HepG2 (cell line): ENCODE results near the gene KCNF1. TPM values are rescaled to one million over a fixed set of nuclear protein-coding genes. Genes with fewer than 3 reads are reported as not detected.
A peak's percentile ranks its signal among the peaks of the same experiment; 100 is the strongest.

Experiments
- BCL6 ChIP-seq: IDR thresholded peaks from 2 replicates; pipeline ENCODE4 v1.6.1; 2016; ENCODE audit warnings: missing genetic modification reagents, missing compliant biosample characterization
- EP300 ChIP-seq, 3 experiments: sonication (generic) in 1 of 3; formaldehyde crosslinking in 1 of 3; IDR thresholded peaks; 2 replicates each; pipeline versions ENCODE4 v1.5.1 to v1.6.1; 2011 to 2020; ENCODE audit warnings: low read depth in 2 of 3, low read length in 2 of 3, borderline replicate concordance in 1 of 3, improper control_type of control experiment in 1 of 3, mild to moderate bottlenecking in 1 of 3, missing genetic modification reagents in 1 of 3, moderate library complexity in 1 of 3
- EZH2 ChIP-seq: conservative IDR thresholded peaks from 2 replicates; pipeline ENCODE4 v1.6.1; 2012; ENCODE audit warnings: mild to moderate bottlenecking, low read depth, low read length, moderate library complexity
- FLYWCH1 ChIP-seq: sonication (generic); formaldehyde crosslinking; IDR thresholded peaks from 2 replicates; pipeline ENCODE4 v1.8.1; 2023; ENCODE audit warnings: mild to moderate bottlenecking, missing genetic modification reagents
- FOXJ3 ChIP-seq: sonication (generic); formaldehyde crosslinking; IDR thresholded peaks from 2 replicates; pipeline ENCODE4 v1.4.0; 2020; ENCODE audit warnings: missing genetic modification reagents, mild to moderate bottlenecking, borderline replicate concordance
- HNRNPLL ChIP-seq: fragments of 200-400 bp; formaldehyde crosslinking; IDR thresholded peaks from 2 replicates; pipeline ENCODE4 v1.6.1; 2017; ENCODE audit warnings: mild to moderate bottlenecking, low read depth, low read length; ENCODE audit not compliant: poor library complexity, severe bottlenecking
- HOXA7 ChIP-seq: sonication (generic); formaldehyde crosslinking; IDR thresholded peaks from 2 replicates; pipeline ENCODE4 v1.8.1; 2022; ENCODE audit warnings: mild to moderate bottlenecking, missing genetic modification reagents, moderate library complexity
- KLF16 ChIP-seq, 2 experiments: sonication (generic) in 1 of 2; formaldehyde crosslinking in 1 of 2; IDR thresholded peaks; 2 replicates each; pipeline versions ENCODE4 v1.6.1 to v1.8.0; 2016 to 2023; ENCODE audit warnings: missing genetic modification reagents in 2 of 2, missing compliant biosample characterization in 1 of 2
- LCORL ChIP-seq, 2 experiments: fragments of 450-650 bp in 1 of 2; sonication (generic) in 1 of 2; formaldehyde crosslinking in 1 of 2; IDR thresholded peaks; 2 replicates each; pipeline versions ENCODE4 v1.5.0 to v1.6.1; 2017 to 2020; ENCODE audit warnings: antibody characterized with exemption in 1 of 2, missing genetic modification reagents in 1 of 2
- MBD4 ChIP-seq: IDR thresholded peaks from 2 replicates; pipeline ENCODE4 v1.6.1; 2012; ENCODE audit warnings: low read length, inconsistent platforms, borderline replicate concordance
- MEF2D ChIP-seq: sonication (generic); formaldehyde crosslinking; IDR thresholded peaks from 2 replicates; pipeline ENCODE4 v1.5.1; 2020; ENCODE audit warnings: mild to moderate bottlenecking, missing genetic modification reagents
- MLLT10 ChIP-seq: sonication (generic); formaldehyde crosslinking; IDR thresholded peaks from 2 replicates; pipeline ENCODE4 v1.4.0; 2020; ENCODE audit warnings: missing genetic modification reagents
- PITX1 ChIP-seq: sonication (generic); formaldehyde crosslinking; IDR thresholded peaks from 2 replicates; pipeline ENCODE4 v1.5.1; 2020; ENCODE audit warnings: mild to moderate bottlenecking, missing genetic modification reagents
- RAD51 ChIP-seq: fragments of 450-650 bp; IDR thresholded peaks from 2 replicates; pipeline ENCODE4 v1.6.1; 2016; ENCODE audit warnings: borderline replicate concordance
- RCOR2 ChIP-seq: IDR thresholded peaks from 2 replicates; pipeline ENCODE4 v1.6.1; 2016; ENCODE audit warnings: missing biosample characterization, missing genetic modification reagents
- XBP1 ChIP-seq: sonication (generic); formaldehyde crosslinking; IDR thresholded peaks from 2 replicates; pipeline ENCODE4 v1.5.0; 2020; ENCODE audit warnings: missing genetic modification reagents
- ZNF326 ChIP-seq: sonication (generic); formaldehyde crosslinking; IDR thresholded peaks from 2 replicates; pipeline ENCODE4 v1.4.0; 2020; ENCODE audit warnings: missing genetic modification reagents, borderline replicate concordance
- ZNF34 ChIP-seq: sonication (generic); formaldehyde crosslinking; IDR thresholded peaks from 2 replicates; pipeline ENCODE4 v1.4.0; 2020; ENCODE audit warnings: mild to moderate bottlenecking, missing genetic modification reagents, borderline replicate concordance
- ZNF616 ChIP-seq: sonication (generic); formaldehyde crosslinking; IDR thresholded peaks from 2 replicates; pipeline ENCODE4 v1.5.0; 2020; ENCODE audit warnings: low read depth, mild to moderate bottlenecking, missing genetic modification reagents
- ZNF644 ChIP-seq: IDR thresholded peaks from 2 replicates; pipeline ENCODE4 v1.6.1; 2016; ENCODE audit warnings: low read depth
- ZNF660 ChIP-seq: sonication (generic); formaldehyde crosslinking; IDR thresholded peaks from 2 replicates; pipeline ENCODE4 v1.5.1; 2020; ENCODE audit warnings: mild to moderate bottlenecking, low read depth, missing genetic modification reagents, borderline replicate concordance
- ZSCAN12 ChIP-seq: sonication (generic); formaldehyde crosslinking; IDR thresholded peaks from 2 replicates; pipeline ENCODE4 v1.9.0; 2021; ENCODE audit warnings: mild to moderate bottlenecking, missing genetic modification reagents
- polyA plus RNA-seq, 8 experiments: library from polyadenylated mRNA; depleted of rRNA in 3 of 8; stranded (reverse) in 7 of 8; unstranded in 1 of 8; fragments of >200 nt; fragmentation: Illumina TruSeq in 4 of 8; extraction: Trizol in 4 of 8; gene quantifications; 2 replicates each; pipeline versions ENCODE4 v1.2.1 to v1.2.3, GENCODE V29; 2011 to 2016; ENCODE audit warnings: low read depth in 4 of 8, missing spikeins in 1 of 8, mixed read lengths in 1 of 8; ENCODE audit not compliant: insufficient read depth in 1 of 8
- total RNA-seq, 5 experiments: library from RNA; depleted of rRNA; stranded (reverse); fragments of >200 nt; fragmentation: Illumina TruSeq; extraction: Trizol; gene quantifications; 2 replicates each; pipeline ENCODE4 v1.2.3, GENCODE V29; 2016; ENCODE audit warnings: low read depth in 1 of 5
- TF ChIP-seq, protein P1 (sequence below): sonication (generic); formaldehyde crosslinking; IDR thresholded peaks from 2 replicates; pipeline ENCODE4 v1.4.0; 2020; ENCODE audit warnings: mild to moderate bottlenecking, missing genetic modification reagents
- TF ChIP-seq, protein P2 (sequence below): sonication (generic); formaldehyde crosslinking; conservative IDR thresholded peaks from 2 replicates; pipeline ENCODE4 v1.8.0; 2022; ENCODE audit warnings: mild to moderate bottlenecking, moderate library complexity, missing genetic modification reagents
- TF ChIP-seq, protein P3 (sequence below), 2 experiments: sonication (generic) in 1 of 2; formaldehyde crosslinking in 1 of 2; IDR thresholded peaks; 2 replicates each; pipeline versions ENCODE4 v1.4.0 to v1.6.1; 2018 to 2020; ENCODE audit warnings: missing genetic modification reagents in 2 of 2, borderline replicate concordance in 1 of 2, low read depth in 1 of 2, mild to moderate bottlenecking in 1 of 2, missing biosample characterization in 1 of 2

The KCNF1 gene
- total and polyA plus RNA-seq, 2 of the 13 experiments (the other 11 are each of a cell fraction or from before 2014, with no cell fraction given), result 0.09 to 0.12 TPM

DNA sequence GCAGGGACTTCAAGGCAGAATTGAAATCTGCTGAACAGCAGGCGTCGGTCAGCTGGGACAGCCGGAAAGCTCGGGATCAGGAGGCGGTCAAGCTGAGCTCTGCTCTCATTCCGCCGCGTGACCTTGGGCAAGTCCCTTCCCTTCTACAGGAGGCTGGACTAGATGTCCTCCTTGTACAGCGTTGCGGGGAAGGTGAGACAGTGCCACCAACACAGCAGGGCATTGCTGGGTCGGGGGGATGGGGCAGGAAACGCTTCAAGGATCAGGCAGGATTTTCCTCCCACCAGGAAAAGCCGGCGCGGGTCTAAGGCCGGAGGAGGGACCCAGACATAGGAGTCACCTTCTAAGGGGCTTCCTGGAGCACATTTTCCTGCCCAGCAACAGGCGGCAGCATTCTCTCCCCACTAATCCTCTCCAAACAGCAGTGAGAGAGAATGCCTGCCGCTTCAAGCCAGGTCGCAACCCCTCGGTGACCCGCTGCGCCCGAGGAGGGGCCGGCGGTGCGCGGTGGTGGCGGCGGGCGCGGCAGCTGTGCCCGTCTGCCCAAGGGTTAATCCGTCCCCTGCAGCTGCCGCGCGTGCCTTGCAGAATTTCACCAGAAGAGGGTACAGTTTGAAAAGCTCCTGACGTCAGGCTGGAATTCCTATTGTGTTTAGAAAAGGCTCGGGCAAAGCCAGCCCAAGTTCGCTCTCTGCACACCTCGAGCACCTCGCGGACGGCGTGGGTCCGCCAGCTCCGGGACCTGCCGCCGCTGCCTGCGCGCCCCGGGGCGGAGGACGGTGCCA is at the start of gene KCNF1 (continued):
- TF ChIP-seq, protein P1, sequence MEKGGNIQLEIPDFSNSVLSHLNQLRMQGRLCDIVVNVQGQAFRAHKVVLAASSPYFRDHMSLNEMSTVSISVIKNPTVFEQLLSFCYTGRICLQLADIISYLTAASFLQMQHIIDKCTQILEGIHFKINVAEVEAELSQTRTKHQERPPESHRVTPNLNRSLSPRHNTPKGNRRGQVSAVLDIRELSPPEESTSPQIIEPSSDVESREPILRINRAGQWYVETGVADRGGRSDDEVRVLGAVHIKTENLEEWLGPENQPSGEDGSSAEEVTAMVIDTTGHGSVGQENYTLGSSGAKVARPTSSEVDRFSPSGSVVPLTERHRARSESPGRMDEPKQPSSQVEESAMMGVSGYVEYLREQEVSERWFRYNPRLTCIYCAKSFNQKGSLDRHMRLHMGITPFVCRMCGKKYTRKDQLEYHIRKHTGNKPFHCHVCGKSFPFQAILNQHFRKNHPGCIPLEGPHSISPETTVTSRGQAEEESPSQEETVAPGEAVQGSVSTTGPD (CRISPR knock-in tag), result no peak
- TF ChIP-seq KLF16 (CRISPR knock-in tag; IDR thresholded peaks at IDR 0.05) (no peak), HNRNPLL (peak; percentile 47), XBP1 (CRISPR knock-in tag) (no peak), MEF2D (CRISPR knock-in tag) (no peak), ZNF660 (CRISPR knock-in tag) (no peak), EP300 (IDR thresholded peaks at IDR 0.05; ENCODE audit: low read depth in 2 of 2, low read length in 2 of 2) (no peak), EP300 (CRISPR knock-in tag; IDR thresholded peaks at IDR 0.05; ENCODE audit: borderline replicate concordance) (no peak), BCL6 (CRISPR knock-in tag) (peak; percentile 6; the same call in 1 of the 2 replicates), ZNF34 (no peak), FLYWCH1 (CRISPR knock-in tag) (no peak), EZH2 (peak; percentile 88), ZNF616 (CRISPR knock-in tag) (no peak), RCOR2 (no peak), FOXJ3 (CRISPR knock-in tag) (no peak), MLLT10 (no peak), PITX1 (CRISPR knock-in tag) (peak; percentile 49), ZNF644 (CRISPR knock-in tag) (no peak), HOXA7 (CRISPR knock-in tag) (no peak), LCORL (IDR thresholded peaks at IDR 0.05) (no peak), LCORL (CRISPR knock-in tag; IDR thresholded peaks at IDR 0.05) (no peak), MBD4 (no peak), ZSCAN12 (CRISPR knock-in tag) (no peak), RAD51 (no peak), ZNF326 (CRISPR knock-in tag) (no peak)
- TF ChIP-seq, protein P2, sequence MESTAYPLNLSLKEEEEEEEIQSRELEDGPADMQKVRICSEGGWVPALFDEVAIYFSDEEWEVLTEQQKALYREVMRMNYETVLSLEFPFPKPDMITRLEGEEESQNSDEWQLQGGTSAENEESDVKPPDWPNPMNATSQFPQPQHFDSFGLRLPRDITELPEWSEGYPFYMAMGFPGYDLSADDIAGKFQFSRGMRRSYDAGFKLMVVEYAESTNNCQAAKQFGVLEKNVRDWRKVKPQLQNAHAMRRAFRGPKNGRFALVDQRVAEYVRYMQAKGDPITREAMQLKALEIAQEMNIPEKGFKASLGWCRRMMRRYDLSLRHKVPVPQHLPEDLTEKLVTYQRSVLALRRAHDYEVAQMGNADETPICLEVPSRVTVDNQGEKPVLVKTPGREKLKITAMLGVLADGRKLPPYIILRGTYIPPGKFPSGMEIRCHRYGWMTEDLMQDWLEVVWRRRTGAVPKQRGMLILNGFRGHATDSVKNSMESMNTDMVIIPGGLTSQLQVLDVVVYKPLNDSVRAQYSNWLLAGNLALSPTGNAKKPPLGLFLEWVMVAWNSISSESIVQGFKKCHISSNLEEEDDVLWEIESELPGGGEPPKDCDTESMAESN (CRISPR knock-in tag), result peak; percentile 66; the same call in 1 of the 2 replicates
- TF ChIP-seq, protein P3, sequence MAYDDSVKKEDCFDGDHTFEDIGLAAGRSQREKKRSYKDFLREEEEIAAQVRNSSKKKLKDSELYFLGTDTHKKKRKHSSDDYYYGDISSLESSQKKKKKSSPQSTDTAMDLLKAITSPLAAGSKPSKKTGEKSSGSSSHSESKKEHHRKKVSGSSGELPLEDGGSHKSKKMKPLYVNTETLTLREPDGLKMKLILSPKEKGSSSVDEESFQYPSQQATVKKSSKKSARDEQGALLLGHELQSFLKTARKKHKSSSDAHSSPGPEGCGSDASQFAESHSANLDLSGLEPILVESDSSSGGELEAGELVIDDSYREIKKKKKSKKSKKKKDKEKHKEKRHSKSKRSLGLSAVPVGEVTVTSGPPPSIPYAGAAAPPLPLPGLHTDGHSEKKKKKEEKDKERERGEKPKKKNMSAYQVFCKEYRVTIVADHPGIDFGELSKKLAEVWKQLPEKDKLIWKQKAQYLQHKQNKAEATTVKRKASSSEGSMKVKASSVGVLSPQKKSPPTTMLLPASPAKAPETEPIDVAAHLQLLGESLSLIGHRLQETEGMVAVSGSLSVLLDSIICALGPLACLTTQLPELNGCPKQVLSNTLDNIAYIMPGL (CRISPR knock-in tag; IDR thresholded peaks at IDR 0.05; ENCODE audit: borderline replicate concordance in 1 of 2, low read depth in 1 of 2), result 0 out of 4 replicates have a peak, but pooled peaks of 1 of the 2 experiments have one; percentile 27
